ENCODE data around the gene PACSIN3. TPM values are rescaled to one million over a fixed set of nuclear protein-coding genes. Genes with fewer than 3 reads are reported as not detected.

PACSIN3 gene
- total RNA-seq, 1 donor from 2014 or later, result 69.4 TPM

DNA sequence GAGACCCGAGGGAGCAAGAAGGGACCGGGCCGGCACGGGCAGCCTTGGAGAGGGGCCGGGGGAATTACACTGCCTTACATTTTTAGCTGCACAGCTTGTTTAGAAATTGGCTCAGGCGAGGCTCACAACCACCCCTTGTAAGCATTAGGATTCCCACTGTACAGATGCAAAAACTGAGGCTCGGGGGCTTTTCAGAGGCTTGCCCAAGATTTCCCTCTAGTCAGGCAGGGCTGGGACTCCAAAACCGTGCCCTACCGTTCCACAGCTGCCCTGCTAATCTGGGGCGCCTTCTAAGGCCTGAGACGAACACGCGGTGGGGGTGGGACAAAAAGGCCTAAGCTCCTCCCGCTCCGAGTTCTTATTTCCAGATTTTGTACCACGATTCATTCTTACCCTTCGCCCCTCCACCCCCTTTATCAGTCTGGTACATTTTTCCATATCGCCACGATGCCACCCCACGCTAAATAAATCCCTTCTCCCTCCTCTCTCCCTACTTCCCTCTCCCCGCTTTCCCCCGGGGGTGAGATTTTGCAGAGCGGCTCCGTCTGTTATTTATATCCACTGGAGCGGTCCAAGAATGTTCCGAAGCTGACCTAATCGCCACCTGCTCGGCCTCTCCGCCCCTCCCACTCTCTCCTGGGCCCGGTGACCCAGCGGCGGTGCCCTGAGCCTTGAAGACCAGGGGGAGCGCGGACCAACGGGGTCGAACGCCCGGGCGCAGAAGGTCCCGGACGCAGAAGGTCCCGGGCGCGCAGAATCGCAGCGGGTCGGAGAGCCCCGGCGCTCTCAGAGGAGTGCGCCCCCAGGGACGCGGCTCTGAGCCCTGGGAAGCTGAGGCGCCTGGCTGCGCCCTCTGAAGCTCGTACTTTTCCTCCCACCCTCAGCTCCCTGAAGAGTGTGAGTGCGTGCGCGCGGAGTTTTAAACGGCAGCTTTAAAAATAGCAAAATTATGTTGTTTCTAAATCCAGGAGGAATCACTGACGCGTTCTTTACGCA is 764 bp upstream of the PACSIN3 start:
- Mint-ChIP-seq H3K27ac (ENCODE audit: unreplicated experiment) (peak overlapping the region; percentile 85), H3K36me3 (ENCODE audit: low read depth) (no peaks in the 10 kb centered on the region)
- DNase-seq (ENCODE audit: low spot score), result no peak

GRCh38 chr11:47185305-47186075 is 744 bp downstream of the PACSIN3 start:
- H3K9me3 Mint-ChIP-seq (ENCODE audit: low read depth), result no peaks in the 10 kb centered on the region
- H3K27ac Mint-ChIP-seq (ENCODE audit: unreplicated experiment), result peak overlapping the region; percentile 91
- H3K4me1 Mint-ChIP-seq (ENCODE audit: low read depth), result peaks cover 49% of the 10 kb centered on the region
- H3K27me3 Mint-ChIP-seq (ENCODE audit: low read depth), result no peaks in the 10 kb centered on the region
- no peaks in the 10 kb centered on the region for H3K36me3 Mint-ChIP-seq (ENCODE audit: low read depth)
- TF ChIP-seq, protein P1, sequence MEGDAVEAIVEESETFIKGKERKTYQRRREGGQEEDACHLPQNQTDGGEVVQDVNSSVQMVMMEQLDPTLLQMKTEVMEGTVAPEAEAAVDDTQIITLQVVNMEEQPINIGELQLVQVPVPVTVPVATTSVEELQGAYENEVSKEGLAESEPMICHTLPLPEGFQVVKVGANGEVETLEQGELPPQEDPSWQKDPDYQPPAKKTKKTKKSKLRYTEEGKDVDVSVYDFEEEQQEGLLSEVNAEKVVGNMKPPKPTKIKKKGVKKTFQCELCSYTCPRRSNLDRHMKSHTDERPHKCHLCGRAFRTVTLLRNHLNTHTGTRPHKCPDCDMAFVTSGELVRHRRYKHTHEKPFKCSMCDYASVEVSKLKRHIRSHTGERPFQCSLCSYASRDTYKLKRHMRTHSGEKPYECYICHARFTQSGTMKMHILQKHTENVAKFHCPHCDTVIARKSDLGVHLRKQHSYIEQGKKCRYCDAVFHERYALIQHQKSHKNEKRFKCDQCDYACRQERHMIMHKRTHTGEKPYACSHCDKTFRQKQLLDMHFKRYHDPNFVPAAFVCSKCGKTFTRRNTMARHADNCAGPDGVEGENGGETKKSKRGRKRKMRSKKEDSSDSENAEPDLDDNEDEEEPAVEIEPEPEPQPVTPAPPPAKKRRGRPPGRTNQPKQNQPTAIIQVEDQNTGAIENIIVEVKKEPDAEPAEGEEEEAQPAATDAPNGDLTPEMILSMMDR (IDR thresholded peaks at IDR 0.05), result no peak
- peak overlapping the region; percentile 82 for H3K4me3 Mint-ChIP-seq (ENCODE audit: unreplicated experiment)
- DNase-seq (ENCODE audit: low spot score), result no peak

More for the DNA sequence above, 764 bp upstream of the PACSIN3 start:
- TF ChIP-seq, protein P1 (IDR thresholded peaks at IDR 0.05), result peak; percentile 36
- Mint-ChIP-seq H3K4me3 (ENCODE audit: unreplicated experiment) (peak overlapping the region; percentile 66), H3K9me3 (ENCODE audit: low read depth) (no peaks in the 10 kb centered on the region), H3K4me1 (ENCODE audit: low read depth) (peaks cover 49% of the 10 kb centered on the region), H3K27me3 (ENCODE audit: low read depth) (no peaks in the 10 kb centered on the region)

DNA sequence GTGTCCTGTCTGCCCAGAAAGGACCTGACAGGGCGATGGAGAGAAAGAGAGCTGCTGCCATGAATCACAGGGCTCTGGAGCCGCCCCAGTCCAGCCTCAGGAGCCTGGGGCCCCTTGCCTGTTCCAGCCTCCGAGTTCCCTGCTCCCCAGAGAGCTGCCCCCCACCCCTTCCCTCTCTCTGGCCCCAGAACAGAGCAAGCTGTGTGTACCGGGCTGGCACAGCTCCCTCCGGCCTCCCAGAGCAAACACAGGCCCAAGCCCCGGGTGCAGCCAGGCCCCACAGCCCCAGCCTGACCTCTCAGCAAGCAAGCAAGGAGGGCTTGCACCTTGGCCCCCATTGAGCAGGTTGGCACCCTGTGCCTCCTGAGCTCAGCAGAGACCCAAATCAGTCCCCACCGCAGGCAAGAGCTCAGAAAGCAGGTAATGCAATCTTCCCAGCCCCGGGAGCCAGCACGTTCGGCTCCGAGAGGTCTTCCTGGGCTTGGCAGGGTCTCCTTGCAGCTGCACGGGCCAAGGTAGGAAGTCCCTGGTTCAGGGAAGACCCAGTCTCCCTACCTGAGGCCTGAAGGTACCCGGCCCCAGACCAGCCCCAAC is 1.4 kb downstream of the PACSIN3 start:
- Mint-ChIP-seq H3K27me3 (ENCODE audit: low read depth) (no peaks in the 10 kb centered on the region), H3K27ac (ENCODE audit: unreplicated experiment) (peak overlapping the region; percentile 91), H3K36me3 (ENCODE audit: low read depth) (no peaks in the 10 kb centered on the region), H3K4me3 (ENCODE audit: unreplicated experiment) (peak overlapping the region; percentile 82), H3K9me3 (ENCODE audit: low read depth) (no peaks in the 10 kb centered on the region), H3K4me1 (ENCODE audit: low read depth) (peaks cover 49% of the 10 kb centered on the region)
- no peak for DNase-seq (ENCODE audit: low spot score)
- TF ChIP-seq, protein P1 (IDR thresholded peaks at IDR 0.05), result no peak

- H3K9me3 Mint-ChIP-seq (ENCODE audit: low read depth), result no peaks in the 10 kb centered on the region
- TF ChIP-seq, protein P1 (IDR thresholded peaks at IDR 0.05), result no peak
- peak overlapping the region; percentile 82 for H3K4me3 Mint-ChIP-seq (ENCODE audit: unreplicated experiment)
- no peaks in the 10 kb centered on the region for H3K27me3 Mint-ChIP-seq (ENCODE audit: low read depth)
- peak overlapping the region; percentile 74 for H3K27ac Mint-ChIP-seq (ENCODE audit: unreplicated experiment)
- DNase-seq (ENCODE audit: low spot score), result no peak
- H3K4me1 Mint-ChIP-seq (ENCODE audit: low read depth), result peaks cover 44% of the 10 kb centered on the region
- peaks cover 5% of the 10 kb centered on the region for H3K36me3 Mint-ChIP-seq (ENCODE audit: low read depth)
Observed at GRCh38 chr11:47183969-47184368, 2.3 kb downstream of the PACSIN3 start.
